GM23338 (cell line): ENCODE measurements around the gene GPC6. TPM values are rescaled to one million over a fixed set of nuclear protein-coding genes. Genes with fewer than 3 reads are reported as not detected.

Source experiments
- ATAC-seq: fragments of 200-7000 bp; cut with Tn5 transposase; 3 replicates; pipeline ENCODE4 v1.9.1; 2020
- DNase-seq: peaks from one replicate; pipeline ENCODE4 v3.0.0-alpha.2; 2015; ENCODE audit warnings: low spot score
- H2AFZ ChIP-seq: fragments of 200-600 bp; sonication (generic); 2 replicates; pipeline ENCODE4 v1.8.0; 2016; ENCODE audit warnings: antibody characterized with exemption, mild to moderate bottlenecking, moderate library complexity
- H3F3A ChIP-seq: fragments of 200-600 bp; sonication (generic); replicated peaks from 2 replicates; pipeline ENCODE4 v1.8.0; 2017; ENCODE audit warnings: antibody characterized with exemption, mixed run types, low read depth
- H3K27ac ChIP-seq: fragments of 200-600 bp; sonication (generic); 2 replicates; pipeline ENCODE4 v1.6.1; 2016; ENCODE audit warnings: low read depth
- H3K27me3 ChIP-seq: fragments of 200-600 bp; sonication (generic); 2 replicates; pipeline ENCODE4 v1.8.0; 2016; ENCODE audit warnings: mild to moderate bottlenecking, mixed run types, moderate library complexity; ENCODE audit not compliant: insufficient read depth
- H3K36me3 ChIP-seq: fragments of 200-600 bp; sonication (generic); 2 replicates; pipeline ENCODE4 v1.8.0; 2016; ENCODE audit warnings: mild to moderate bottlenecking; ENCODE audit not compliant: insufficient read depth
- H3K4me1 ChIP-seq: fragments of 200-600 bp; sonication (generic); 2 replicates; pipeline ENCODE4 v1.8.0; 2016; ENCODE audit warnings: mild to moderate bottlenecking, moderate library complexity; ENCODE audit not compliant: insufficient read depth
- H3K4me2 ChIP-seq: fragments of 200-600 bp; sonication (generic); 2 replicates; pipeline ENCODE4 v1.7.1; 2017; ENCODE audit warnings: mixed run types
- H3K4me3 ChIP-seq: fragments of 200-600 bp; sonication (generic); 2 replicates; pipeline ENCODE4 v1.6.1; 2016; ENCODE audit warnings: mixed run types
- H3K79me2 ChIP-seq: fragments of 200-600 bp; sonication (generic); replicated peaks from 2 replicates; pipeline ENCODE4 v1.8.0; 2017; ENCODE audit warnings: mild to moderate bottlenecking; ENCODE audit not compliant: insufficient read depth
- H3K9me2 ChIP-seq: fragments of 200-600 bp; sonication (generic); 2 replicates; pipeline ENCODE4 v1.8.0; 2017; ENCODE audit not compliant: insufficient read depth
- H4K20me1 ChIP-seq: fragments of 200-600 bp; sonication (generic); replicated peaks from 2 replicates; pipeline ENCODE4 v1.8.0; 2017; ENCODE audit warnings: mild to moderate bottlenecking; ENCODE audit not compliant: insufficient read depth
- H3K27ac Mint-ChIP-seq: 2 replicates; pipeline ENCODE4 v1.8.0; 2020; ENCODE audit warnings: inconsistent platforms, mild to moderate bottlenecking, moderate library complexity, mixed read lengths
- H3K27me3 Mint-ChIP-seq: 3 replicates; pipeline ENCODE4 v1.8.0; 2022; ENCODE audit warnings: low read depth, mild to moderate bottlenecking, moderate library complexity, mixed read lengths, inconsistent platforms; ENCODE audit not compliant: insufficient read depth, poor library complexity
- H3K36me3 Mint-ChIP-seq: 3 replicates; pipeline ENCODE4 v1.8.0; 2021; ENCODE audit warnings: low read depth, mild to moderate bottlenecking, inconsistent platforms, moderate library complexity, mixed read lengths
- H3K4me1 Mint-ChIP-seq: 3 replicates; pipeline ENCODE4 v1.8.0; 2020; ENCODE audit warnings: mild to moderate bottlenecking, inconsistent platforms, mixed read lengths
- H3K4me3 Mint-ChIP-seq: 3 replicates; pipeline ENCODE4 v1.8.0; 2021; ENCODE audit warnings: moderate library complexity, mild to moderate bottlenecking, inconsistent platforms, mixed read lengths
- H3K9me3 Mint-ChIP-seq: 3 replicates; pipeline ENCODE4 v1.8.0; 2020; ENCODE audit warnings: moderate library complexity, mild to moderate bottlenecking, inconsistent platforms, mixed read lengths
- JUNB ChIP-seq: IDR thresholded peaks from one replicate; pipeline ENCODE4 v1.6.1; 2016; ENCODE audit warnings: antibody characterized with exemption; ENCODE audit not compliant: unreplicated experiment
- NANOG ChIP-seq: IDR thresholded peaks from 2 replicates; pipeline ENCODE4 v1.6.1; 2016; ENCODE audit warnings: antibody characterized with exemption, borderline replicate concordance
- POLR2AphosphoS5 ChIP-seq: IDR thresholded peaks from 2 replicates; pipeline ENCODE4 v1.6.1; 2016; ENCODE audit warnings: antibody characterized with exemption, low read depth
- ZNF114 ChIP-seq: fragments of 250-450 bp; sonication (Bioruptor Pico); IDR thresholded peaks from 2 replicates; pipeline ENCODE4 v1.5.0; 2020; ENCODE audit warnings: mild to moderate bottlenecking, moderate library complexity
- ZNF331 ChIP-seq: fragments of 250-450 bp; sonication (Bioruptor Pico); IDR thresholded peaks from 2 replicates; pipeline ENCODE4 v1.5.0; 2020; ENCODE audit warnings: low read depth, mild to moderate bottlenecking, moderate library complexity
- polyA plus RNA-seq: library from polyadenylated mRNA; unstranded; fragments of >200 nt; fragmentation: Nextera tagmentation; extraction: Ambion mirVana; gene quantifications from 2 replicates; pipeline ENCODE4 v1.2.1, GENCODE V29; 2016
- total RNA-seq: library from RNA; depleted of rRNA; stranded (reverse); fragments of >200 nt; shearing (Covaris generic); gene quantifications from 2 replicates; pipeline ENCODE4 v1.2.3, GENCODE V29; 2014
- TF ChIP-seq, protein P1 (sequence below), 2 experiments: fragments of 200-600 bp in 1 of 2; sonication (generic) in 1 of 2; conservative IDR thresholded peaks; 2 replicates each; pipeline versions ENCODE4 v1.5.1 to v1.6.1; 2016 to 2017; ENCODE audit warnings: antibody characterized with exemption in 2 of 2, low read depth in 2 of 2, mild to moderate bottlenecking in 2 of 2, moderate library complexity in 1 of 2
- TF ChIP-seq, protein P2 (sequence below): IDR thresholded peaks from one replicate; pipeline ENCODE4 v1.6.1; 2018; ENCODE audit warnings: antibody characterized with exemption; ENCODE audit not compliant: unreplicated experiment
- TF ChIP-seq, protein P3 (sequence below): IDR thresholded peaks from 2 replicates; pipeline ENCODE4 v1.6.1; 2016; ENCODE audit warnings: antibody characterized with exemption

The GPC6 gene
- total and polyA plus RNA-seq, 2 experiments from 2014 or later, result 6.4 to 28.6 TPM

DNA sequence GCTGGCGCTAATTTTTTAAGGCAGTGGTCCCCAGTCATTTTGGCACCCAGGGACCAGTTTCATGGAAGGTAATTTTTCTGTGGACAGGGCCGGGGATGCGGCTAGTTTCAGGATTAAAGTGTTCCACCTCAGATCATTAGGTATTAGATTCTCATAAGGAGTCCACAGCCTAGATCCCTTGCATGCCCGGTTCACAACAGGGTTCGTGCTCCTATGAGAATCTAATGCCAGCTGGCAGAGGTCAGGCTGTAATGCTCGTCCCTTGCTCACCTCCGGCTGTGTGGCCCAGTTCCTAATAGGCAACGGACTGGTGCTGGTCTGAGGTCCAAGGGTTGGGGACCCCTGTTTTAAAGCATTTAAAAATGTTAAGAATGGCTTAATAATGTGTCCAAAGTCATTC lies 54.1 kb downstream of the GPC6 start:
- Mint-ChIP-seq H3K4me1 (peaks cover 36% of the 10 kb centered on the region), H3K27me3 (peaks cover 3% of the 10 kb centered on the region), H3K9me3 (no peaks in the 10 kb centered on the region), H3K36me3 (peaks cover 3% of the 10 kb centered on the region; the same call in 1 of the 3 replicates), H3K4me3 (no peak overlapping the region), H3K27ac (no peak overlapping the region)
- peaks cover 42% of the 10 kb centered on the region for H3K4me1 ChIP-seq
- no peaks in the 10 kb centered on the region for H3K27me3 ChIP-seq
- H3K4me2 ChIP-seq, result 0 out of 2 replicates have a peak overlapping the region, but pooled peaks have one; percentile 33
- TF ChIP-seq ZNF114 (CRISPR knock-in tag) (no peak), NANOG (no peak), JUNB (no peak), POLR2AphosphoS5 (no peak), ZNF331 (CRISPR knock-in tag) (no peak)
- TF ChIP-seq, protein P1, sequence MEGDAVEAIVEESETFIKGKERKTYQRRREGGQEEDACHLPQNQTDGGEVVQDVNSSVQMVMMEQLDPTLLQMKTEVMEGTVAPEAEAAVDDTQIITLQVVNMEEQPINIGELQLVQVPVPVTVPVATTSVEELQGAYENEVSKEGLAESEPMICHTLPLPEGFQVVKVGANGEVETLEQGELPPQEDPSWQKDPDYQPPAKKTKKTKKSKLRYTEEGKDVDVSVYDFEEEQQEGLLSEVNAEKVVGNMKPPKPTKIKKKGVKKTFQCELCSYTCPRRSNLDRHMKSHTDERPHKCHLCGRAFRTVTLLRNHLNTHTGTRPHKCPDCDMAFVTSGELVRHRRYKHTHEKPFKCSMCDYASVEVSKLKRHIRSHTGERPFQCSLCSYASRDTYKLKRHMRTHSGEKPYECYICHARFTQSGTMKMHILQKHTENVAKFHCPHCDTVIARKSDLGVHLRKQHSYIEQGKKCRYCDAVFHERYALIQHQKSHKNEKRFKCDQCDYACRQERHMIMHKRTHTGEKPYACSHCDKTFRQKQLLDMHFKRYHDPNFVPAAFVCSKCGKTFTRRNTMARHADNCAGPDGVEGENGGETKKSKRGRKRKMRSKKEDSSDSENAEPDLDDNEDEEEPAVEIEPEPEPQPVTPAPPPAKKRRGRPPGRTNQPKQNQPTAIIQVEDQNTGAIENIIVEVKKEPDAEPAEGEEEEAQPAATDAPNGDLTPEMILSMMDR (conservative IDR thresholded peaks at IDR 0.05; ENCODE audit: low read depth in 2 of 2), result no peak
- TF ChIP-seq, protein P2, sequence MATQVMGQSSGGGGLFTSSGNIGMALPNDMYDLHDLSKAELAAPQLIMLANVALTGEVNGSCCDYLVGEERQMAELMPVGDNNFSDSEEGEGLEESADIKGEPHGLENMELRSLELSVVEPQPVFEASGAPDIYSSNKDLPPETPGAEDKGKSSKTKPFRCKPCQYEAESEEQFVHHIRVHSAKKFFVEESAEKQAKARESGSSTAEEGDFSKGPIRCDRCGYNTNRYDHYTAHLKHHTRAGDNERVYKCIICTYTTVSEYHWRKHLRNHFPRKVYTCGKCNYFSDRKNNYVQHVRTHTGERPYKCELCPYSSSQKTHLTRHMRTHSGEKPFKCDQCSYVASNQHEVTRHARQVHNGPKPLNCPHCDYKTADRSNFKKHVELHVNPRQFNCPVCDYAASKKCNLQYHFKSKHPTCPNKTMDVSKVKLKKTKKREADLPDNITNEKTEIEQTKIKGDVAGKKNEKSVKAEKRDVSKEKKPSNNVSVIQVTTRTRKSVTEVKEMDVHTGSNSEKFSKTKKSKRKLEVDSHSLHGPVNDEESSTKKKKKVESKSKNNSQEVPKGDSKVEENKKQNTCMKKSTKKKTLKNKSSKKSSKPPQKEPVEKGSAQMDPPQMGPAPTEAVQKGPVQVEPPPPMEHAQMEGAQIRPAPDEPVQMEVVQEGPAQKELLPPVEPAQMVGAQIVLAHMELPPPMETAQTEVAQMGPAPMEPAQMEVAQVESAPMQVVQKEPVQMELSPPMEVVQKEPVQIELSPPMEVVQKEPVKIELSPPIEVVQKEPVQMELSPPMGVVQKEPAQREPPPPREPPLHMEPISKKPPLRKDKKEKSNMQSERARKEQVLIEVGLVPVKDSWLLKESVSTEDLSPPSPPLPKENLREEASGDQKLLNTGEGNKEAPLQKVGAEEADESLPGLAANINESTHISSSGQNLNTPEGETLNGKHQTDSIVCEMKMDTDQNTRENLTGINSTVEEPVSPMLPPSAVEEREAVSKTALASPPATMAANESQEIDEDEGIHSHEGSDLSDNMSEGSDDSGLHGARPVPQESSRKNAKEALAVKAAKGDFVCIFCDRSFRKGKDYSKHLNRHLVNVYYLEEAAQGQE, result no peak
- TF ChIP-seq, protein P3, sequence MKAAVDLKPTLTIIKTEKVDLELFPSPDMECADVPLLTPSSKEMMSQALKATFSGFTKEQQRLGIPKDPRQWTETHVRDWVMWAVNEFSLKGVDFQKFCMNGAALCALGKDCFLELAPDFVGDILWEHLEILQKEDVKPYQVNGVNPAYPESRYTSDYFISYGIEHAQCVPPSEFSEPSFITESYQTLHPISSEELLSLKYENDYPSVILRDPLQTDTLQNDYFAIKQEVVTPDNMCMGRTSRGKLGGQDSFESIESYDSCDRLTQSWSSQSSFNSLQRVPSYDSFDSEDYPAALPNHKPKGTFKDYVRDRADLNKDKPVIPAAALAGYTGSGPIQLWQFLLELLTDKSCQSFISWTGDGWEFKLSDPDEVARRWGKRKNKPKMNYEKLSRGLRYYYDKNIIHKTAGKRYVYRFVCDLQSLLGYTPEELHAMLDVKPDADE, result no peak
- ATAC-seq (peak; percentile 46), DNase-seq (no peak)
- no peaks in the 10 kb centered on the region for H3K36me3 ChIP-seq
- no peak overlapping the region for H3K4me3 ChIP-seq
- H4K20me1 ChIP-seq, result no peaks in the 10 kb centered on the region
- no peaks in the 10 kb centered on the region for H3K9me2 ChIP-seq
- peaks cover 31% of the 10 kb centered on the region for H3K79me2 ChIP-seq
- H3K27ac ChIP-seq, result peak overlapping the region; percentile 58; the same call in 1 of the 2 replicates
- no peak overlapping the region for H2AFZ ChIP-seq
- H3F3A ChIP-seq, result no peaks in the 10 kb centered on the region

DNA sequence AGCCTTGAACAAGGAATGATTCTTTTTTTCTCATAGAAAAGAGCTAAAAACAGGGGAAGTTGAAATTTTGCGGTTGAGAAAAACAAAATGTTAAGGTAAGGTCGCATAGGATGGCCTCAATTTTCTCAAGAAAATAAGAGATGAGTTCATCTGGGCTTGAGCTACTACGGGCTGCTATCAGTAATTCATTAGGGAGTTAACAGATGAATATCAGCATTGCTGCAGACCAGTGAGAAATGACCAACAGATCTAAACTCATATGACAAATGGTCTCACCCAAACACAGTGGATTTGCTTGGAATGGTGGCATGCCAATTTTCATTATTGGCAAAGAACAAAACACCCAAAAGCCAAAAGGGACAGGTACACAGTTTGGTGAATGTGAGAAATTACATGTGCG lies 56.6 kb downstream of the GPC6 start:
- Mint-ChIP-seq H3K4me1 (peaks cover 38% of the 10 kb centered on the region), H3K9me3 (no peaks in the 10 kb centered on the region), H3K27me3 (peaks cover 1% of the 10 kb centered on the region), H3K36me3 (peaks cover 3% of the 10 kb centered on the region; the same call in 1 of the 3 replicates), H3K27ac (no peak overlapping the region), H3K4me3 (no peak overlapping the region)
- Histone ChIP-seq H3K27ac (no peak overlapping the region), H3F3A (no peaks in the 10 kb centered on the region), H3K4me2 (no peak overlapping the region), H3K79me2 (peaks cover 31% of the 10 kb centered on the region), H3K4me1 (peaks cover 36% of the 10 kb centered on the region), H3K27me3 (no peaks in the 10 kb centered on the region), H4K20me1 (no peaks in the 10 kb centered on the region), H2AFZ (no peak overlapping the region), H3K36me3 (no peaks in the 10 kb centered on the region), H3K9me2 (no peaks in the 10 kb centered on the region), H3K4me3 (no peak overlapping the region)
- DNase-seq (no peak), ATAC-seq (no peak)
- TF ChIP-seq, protein P3, result no peak
